Gastrocnemius medialis (tissue), 4 donors: Measurements from ENCODE around the gene ADAMTSL1.

Experiments used
- POLR2A ChIP-seq, 2 donors: fragments of 450-650 bp; IDR thresholded peaks; one replicate each; pipeline ENCODE4 v1.6.1; 2017; ENCODE audit warnings: antibody characterized with exemption in 2 of 2, mild to moderate bottlenecking in 2 of 2, moderate library complexity in 2 of 2
- TF ChIP-seq, protein P1 (sequence below), 5 experiments: fragments of 450-650 bp in 3 of 5; fragments of 200-600 bp in 2 of 5; sonication (generic) in 2 of 5; IDR thresholded peaks in 4 of 5; conservative IDR thresholded peaks in 1 of 5; 1 replicate in 4 of 5; 2 replicates in 1 of 5; pipeline ENCODE4 v1.5.1; 2016 to 2019; ENCODE audit warnings: antibody characterized with exemption in 5 of 5, mild to moderate bottlenecking in 3 of 5, moderate library complexity in 3 of 5

GRCh38 chr9:18542837-18543405 lies 69.0 kb downstream of the ADAMTSL1 start:
- TF ChIP-seq, protein P1, sequence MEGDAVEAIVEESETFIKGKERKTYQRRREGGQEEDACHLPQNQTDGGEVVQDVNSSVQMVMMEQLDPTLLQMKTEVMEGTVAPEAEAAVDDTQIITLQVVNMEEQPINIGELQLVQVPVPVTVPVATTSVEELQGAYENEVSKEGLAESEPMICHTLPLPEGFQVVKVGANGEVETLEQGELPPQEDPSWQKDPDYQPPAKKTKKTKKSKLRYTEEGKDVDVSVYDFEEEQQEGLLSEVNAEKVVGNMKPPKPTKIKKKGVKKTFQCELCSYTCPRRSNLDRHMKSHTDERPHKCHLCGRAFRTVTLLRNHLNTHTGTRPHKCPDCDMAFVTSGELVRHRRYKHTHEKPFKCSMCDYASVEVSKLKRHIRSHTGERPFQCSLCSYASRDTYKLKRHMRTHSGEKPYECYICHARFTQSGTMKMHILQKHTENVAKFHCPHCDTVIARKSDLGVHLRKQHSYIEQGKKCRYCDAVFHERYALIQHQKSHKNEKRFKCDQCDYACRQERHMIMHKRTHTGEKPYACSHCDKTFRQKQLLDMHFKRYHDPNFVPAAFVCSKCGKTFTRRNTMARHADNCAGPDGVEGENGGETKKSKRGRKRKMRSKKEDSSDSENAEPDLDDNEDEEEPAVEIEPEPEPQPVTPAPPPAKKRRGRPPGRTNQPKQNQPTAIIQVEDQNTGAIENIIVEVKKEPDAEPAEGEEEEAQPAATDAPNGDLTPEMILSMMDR (IDR thresholded peaks at IDR 0.05 in 4 of 5, conservative IDR thresholded peaks at IDR 0.05 in 1 of 5), result no peak
- TF ChIP-seq POLR2A (IDR thresholded peaks at IDR 0.05), result no peak
